Hematopoietic multipotent progenitor cell treated with erythropoietin and hydrocortisone succinate and interleukin-3 and kit ligand, for 4 days (in vitro differentiated cells): ENCODE data around the gene PTN.
"Not testable (repeated sequence)": the region's sequence is repeated elsewhere in the genome, so short reads cannot be mapped to it uniquely, and the experiment has no call there.

Experiments
- DNase-seq: peaks from one replicate; pipeline ENCODE4 v3.0.0-alpha.2; 2015

The PTN gene

DNA sequence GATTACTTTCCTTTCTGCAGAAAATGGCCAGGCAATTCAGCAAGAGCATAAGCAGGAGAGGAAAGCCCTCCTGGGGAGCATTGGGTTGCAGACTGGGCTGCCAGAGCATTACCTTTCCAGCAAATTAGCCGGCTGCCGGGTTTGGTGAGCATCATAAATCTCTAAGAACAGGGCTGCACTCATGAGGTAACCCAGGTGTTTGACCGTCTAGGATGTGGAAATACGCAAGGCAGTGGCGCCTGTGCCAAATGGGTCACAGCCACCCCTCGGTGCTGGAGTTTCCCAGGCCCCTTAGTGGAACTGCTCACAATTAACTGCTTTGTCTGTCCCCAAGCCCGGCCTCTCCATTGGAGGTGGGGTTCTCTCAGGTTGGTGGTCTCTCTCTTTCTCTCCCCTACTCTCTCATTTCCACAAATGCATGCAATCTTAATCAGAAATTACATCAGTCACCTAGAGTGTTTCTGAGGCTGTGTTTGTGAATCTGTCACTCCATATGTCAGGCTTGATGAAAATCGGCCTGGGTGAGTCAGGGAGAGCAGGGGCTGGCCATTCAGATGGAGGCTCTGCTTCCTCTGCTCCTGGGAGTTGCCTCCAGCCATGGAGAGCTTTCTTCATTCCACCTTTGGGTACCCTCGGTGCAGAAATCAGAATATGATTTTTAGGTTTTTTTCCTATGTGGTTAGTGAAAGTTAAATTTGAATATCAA is 26.7 kb downstream of the PTN start:
- no peak for DNase-seq

DNA sequence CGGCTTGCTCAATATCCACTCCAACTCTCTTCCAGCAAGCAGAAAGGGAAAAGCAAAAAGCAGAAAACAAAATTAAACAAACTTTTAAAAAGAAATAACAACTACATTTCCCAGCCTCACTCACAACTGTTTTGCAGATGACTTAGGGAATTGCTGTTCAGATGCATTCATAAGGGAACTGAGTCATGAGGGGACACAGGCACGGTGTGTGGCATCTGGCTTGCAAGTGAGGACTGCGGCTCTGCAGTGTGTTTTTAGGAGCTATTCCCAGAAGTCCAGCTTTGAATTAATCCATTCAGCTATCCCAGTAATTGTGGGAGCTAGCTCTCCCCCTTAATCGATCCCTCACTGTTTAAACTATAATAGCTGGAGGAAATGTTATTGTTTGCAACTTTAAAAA is 30.3 kb downstream of the PTN start:
- DNase-seq = no peak

DNA sequence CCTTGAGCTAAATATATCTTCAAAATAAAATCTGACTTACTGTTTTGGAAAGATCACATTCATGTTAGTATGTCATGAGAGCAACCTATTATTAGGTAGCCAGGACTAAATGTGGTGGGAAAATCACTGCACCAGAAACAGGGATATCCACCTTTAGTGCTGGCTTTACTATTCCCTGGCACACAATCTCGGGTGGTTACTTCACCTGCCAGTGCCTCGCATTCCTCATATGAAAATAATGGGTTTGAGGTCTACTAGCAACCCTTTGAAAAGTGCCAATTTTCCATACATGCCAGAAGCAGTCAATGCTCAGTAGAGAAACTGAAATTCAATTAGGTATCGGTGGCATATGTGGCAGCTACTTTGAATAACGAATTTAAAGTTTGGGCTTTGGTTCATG is 36.8 kb downstream of the PTN start:
- DNase-seq = no peak

DNA sequence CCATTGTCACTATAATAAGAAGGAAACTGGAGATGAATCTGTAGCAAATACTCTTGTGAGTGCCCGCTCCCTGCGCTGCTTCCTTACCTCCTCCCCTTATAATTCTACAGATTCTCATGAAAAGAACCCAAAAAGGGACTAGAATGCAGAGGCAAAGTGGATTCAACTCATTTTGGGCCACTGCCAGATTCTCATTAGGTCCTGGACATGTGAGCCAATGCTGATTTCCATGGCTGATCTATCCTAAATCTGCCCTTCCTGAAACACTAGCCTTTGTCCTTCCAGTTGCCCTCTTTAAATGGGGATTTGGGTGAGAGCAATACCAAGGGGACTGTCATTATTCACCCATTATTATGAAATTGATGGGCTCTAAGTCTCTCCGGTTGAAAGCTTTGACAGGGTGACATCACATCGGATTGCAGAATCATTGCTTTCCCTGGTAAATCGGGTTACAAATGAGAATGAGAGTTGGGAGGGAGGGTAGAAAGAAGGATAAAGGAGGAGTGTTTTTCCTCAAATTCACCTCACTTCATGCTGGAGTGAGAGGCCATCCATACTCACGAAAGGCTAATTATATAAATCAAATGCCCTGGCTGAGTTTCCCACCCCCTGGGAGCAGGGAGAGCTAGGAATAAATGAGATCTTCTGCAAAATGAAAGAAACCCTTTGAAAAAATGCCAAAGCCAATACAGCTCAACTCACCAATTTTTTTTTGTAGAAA is 37.5 kb downstream of the PTN start:
- DNase-seq = no peak

DNA sequence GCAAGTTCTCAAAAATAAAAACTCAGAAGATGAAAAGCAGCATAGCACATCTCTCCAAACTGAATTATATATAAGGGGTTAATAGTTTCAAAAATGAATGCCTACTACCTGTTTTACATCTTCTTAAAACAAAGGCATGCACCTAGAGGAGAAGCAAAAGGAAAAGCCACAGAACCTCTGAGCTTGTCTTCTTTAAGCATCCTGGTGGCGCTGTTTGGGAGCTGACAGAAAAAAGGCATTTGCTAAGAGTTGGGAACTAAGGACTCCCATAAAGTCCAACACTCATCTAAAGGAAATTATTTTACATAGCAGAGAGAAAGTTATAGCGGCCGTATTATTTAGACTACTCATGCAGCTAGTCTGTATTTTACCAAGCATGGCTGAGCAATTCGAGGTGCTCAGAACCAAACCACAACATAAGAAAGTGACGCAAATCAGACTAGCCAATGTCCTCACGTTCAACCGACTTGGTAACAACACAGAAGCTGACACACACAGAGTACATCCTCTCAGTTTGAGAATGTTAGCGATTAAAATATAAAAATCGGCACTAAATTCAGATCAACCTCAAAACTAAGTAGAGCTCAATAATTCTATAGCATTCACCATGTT is 38.8 kb downstream of the PTN start:
- no peak for DNase-seq

DNA sequence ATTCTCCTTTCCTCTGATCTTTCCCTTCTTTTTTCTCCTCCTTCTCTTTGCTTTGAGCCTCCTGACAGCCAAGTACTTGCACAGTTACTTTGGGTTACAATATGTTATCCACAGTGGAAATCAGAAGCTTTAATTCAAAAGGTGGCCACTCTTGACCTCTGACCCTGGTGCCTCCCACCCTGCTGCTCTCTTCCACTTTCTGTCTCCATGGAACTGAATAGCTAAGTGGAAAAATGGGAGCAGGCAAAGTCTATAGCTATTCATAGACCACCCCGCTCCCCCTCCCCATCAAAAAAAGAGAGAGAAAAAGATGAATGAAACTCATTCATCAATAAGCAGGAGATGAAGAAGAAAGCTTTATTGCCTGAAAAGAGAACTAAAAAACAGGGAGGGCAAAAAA is 39.4 kb downstream of the PTN start:
- no peak for DNase-seq

DNA sequence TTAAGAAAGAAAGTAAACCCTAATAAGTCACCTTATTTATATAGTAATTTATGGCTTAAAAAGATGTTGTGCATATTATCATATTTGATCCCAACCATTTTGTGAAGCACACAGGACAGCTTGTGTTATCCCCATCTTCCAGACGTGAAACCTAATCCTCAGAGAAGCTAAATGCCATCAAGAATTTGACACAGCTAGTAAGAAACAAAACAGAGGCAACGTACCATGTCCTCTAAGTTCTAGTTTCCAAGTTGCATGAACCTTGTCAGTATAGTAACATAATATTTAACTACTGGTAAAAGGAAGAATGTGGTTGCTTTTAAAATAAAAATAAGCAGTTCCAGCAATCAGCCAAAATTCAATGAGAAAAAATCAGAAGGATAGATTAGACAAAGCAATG is 41.5 kb downstream of the PTN start:
- no peak for DNase-seq

DNA sequence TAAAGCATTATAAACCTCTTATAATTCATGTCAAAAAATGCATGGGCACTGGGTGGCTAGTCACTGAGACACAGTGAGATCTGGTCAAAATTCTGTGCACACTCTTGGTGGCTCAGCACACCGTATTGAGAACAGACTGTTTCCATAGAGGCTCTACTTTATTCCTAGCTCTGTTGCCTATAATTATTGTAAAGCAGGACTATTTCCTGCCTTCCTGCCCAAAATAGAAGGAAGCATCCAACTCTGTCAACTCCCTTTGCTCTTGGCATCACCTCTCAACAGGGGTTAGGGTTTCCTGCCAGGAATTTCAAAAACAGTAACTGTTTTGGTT is 45.1 kb downstream of the PTN start:
- DNase-seq = no peak

DNA sequence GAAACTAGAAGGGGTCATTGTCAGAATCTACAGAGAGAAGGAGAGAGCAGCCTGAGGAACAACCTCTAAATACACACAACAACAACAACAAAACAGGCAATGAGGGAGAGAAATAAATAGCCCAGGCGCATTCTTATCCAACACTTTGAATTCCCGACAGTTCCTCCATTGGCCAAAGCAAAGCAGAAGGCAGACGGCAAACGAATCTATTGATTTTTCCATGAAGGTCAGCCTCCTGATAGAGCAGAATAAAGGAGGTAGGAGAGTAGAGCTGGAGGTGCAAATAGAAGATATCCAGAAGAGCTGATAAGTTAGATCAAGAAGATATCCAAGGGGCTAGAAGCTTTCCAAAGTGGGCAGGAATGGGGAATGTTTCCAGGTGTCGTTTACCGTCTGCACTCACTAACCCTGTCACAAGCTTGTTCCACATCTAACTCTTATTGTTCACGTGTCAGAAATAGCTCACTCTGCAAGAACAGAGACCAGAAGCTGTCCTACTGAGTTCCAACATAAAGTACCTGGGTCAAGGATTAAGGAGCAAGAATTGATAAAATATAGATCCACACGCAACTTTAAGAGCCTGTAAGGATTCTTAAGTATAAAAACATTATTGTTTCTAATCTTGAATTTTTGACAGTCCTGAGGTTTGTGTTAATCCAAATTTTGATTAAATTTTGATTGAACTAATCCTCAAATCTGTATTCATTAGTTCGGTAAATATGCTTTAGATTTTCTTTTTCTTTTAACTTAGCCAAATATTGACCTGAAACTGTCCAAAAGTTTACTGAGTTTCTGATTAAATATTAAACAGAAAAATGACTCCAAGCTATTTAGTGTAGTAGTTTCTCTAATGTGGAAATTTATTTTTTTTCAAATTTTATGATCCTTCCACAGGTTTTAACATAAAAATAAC is 45.7 kb downstream of the PTN start:
- no peak for DNase-seq

DNA sequence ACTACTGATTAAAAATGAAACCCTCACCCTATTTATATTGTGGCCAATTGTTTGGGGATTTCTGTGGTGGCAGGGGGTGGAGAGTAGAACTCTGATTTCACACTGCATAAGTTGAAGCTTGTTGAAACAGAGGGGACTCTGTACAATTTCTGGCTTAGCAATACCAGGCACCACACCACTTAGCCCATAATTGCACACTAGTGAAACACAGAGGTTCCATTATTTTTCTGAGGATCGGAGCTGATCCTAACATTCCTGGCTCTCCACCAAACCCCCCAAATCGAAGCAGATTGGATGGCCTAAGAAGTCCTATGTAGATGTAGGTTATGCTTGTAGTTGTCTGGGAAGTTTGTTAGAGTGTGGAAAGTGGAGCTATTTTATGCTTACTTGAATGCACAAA is 47.0 kb downstream of the PTN start:
- no peak for DNase-seq

DNA sequence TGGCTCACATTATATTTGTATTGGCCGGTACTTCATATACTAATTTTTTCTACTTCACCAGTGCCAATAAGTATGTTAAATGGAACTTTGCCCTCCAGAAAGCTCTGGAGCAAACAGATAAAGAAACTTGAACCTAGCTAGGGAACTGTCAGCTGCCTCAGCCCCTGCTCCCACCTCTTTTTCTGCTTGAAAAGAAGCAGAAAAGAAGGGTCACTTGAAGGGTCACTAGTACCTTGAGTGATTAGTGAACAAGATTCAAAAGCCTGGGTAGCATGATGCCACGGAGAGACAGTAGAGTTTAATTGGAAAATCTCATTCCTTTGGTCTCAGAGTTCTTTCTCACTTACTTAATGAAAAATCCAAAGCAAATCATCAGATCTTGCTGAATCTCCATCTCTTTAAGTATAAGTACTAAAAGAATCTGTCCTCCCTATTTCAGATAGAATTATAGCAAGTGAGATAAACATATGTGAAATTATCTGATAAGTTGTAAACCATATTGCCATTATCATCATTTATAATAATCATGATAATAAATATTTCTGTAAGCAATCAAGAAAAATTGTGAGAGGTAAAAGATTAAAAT is 47.7 kb downstream of the PTN start:
- no peak for DNase-seq

DNA sequence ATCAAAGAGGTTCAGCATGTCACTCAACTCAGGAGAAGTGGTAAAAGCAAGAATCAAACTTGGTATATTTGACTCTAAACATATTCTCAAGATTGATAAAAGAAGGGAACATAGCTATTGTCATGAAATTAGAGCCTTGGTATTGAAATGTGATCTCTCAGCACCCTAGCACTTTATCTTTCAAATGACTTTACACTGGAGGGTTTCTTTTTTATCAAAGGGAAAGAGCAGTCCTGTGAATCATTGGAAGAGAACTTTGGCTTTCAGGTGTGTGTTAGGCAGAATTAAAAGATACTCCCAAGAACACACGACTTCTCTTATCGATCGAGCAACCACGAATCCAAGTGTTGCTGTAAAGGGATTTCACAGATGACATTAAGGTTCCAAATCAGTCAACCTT is 54.4 kb downstream of the PTN start:
- DNase-seq = no peak

DNA sequence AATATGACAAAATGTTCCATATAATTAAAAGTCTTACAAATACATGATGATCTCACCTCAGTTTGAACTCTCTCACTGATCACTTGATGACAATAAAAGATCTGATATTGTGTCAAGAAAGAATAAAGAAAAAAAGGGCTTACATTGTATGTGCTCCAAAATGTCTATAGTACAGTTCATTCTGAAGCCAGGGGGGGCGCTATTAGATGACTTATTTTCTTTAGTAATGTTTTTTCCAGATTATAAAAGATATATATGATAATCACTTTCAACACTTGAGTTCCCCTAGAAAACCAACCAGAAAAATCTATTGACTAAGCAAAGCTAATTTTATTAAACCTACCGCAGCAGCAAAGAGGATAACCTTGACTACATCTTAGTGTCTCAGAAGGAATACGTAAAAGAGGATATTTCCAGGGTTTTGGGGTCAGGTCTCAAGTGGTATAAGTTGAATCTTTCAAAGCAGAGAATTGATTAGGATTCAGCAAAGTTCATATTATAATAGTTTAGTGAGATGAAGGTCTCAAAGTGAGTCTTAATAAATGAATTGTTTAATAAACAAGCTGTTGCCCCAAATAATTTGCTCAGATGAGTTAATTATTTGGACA is 55.8 kb downstream of the PTN start:
- peak; percentile 10 for DNase-seq

DNA sequence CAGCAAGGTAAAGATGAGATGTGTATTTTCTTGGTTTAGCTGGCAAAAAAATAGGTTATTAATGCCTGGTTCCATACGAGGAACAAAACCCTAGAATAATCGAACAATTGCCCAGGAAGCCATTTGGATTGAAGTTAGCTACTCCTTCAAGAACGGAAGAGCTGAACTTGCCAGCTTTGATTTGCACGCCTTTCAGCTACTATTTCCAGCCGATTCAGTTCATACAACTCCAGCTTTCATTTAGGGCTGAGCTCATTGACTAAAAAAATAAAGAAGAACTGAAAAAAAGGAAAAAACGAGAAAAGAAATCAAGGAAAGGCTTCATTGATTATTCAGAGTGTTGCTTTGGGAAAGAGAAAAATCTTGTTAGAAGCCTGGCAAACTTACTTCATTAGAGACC is 60.4 kb downstream of the PTN start:
- DNase-seq = no peak

DNA sequence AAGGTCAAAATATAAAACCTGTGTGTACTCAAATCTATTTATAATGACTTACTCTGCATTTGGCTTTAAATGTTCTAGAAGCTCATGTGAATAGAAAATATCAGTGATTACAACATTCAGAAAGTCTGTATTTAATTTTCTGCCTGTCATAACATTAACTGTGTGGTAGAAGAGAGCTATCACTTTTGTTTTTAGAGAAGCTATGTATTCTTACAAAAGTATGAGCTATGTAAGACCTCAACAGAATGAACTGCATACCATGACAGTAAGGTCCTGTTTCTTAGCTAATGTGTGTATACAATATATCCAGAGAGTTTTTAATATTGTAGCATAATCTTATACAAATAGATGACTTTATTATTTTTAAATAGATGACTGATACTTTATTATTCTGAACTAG is 61.5 kb downstream of the PTN start:
- no peak for DNase-seq

DNA sequence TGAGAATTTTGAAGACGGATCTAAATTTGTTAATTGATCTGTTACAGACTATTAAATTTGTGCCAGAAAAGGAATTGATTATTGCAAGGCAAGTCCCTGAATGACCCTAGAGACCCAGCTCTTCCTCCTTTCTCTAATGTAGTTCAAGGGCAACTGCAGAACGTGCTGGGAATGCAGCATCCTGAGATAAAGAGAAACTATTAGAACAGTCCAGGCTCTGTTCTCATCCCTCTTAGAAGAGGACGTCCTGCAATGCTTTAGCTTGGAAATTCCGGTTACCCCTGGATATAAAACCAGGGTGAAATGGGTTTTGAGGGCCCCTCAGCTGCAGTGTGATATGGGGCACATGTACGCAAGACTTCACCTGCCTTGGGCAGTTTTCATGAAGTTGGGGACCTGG is 67.3 kb downstream of the PTN start:
- no peak for DNase-seq

DNA sequence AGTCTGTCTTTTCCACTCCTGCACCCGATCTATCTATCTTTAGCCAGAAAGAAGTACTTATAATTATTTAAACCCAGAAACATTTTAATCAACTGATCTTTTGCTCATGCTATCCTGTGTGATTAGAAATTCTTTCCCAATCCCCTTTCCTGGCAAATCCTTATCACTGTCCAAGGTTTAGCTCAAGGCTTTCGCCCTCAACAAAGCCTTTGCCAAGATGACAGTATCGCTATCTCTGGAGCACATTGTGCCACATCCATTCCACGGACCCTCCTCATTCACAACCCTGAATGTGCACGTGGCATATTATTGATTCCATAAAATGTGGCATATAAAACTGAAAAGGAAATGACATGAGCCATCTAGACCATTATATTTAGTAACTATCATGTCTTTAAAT is 71.3 kb downstream of the PTN start:
- no peak for DNase-seq

DNA sequence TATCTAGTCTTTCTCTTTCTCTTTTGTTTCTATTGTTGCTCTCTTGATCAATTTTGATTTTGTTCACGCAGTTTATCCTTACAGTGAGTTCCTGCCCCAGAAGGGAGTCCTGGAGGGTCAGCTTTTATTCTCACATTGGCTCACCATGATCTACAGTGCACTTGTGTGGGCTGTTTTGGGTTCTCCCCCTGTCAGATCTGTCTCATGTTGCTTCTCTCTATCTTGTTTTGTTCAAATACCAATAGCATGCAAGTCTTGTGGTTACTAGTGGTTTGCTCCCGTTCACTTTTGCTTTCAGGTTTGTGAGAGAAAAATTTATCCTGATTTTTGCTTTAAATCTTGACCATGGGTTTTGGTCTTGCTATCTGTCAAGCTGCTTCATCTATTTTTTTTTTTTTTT is 74.3 kb downstream of the PTN start:
- DNase-seq = no peak

DNA sequence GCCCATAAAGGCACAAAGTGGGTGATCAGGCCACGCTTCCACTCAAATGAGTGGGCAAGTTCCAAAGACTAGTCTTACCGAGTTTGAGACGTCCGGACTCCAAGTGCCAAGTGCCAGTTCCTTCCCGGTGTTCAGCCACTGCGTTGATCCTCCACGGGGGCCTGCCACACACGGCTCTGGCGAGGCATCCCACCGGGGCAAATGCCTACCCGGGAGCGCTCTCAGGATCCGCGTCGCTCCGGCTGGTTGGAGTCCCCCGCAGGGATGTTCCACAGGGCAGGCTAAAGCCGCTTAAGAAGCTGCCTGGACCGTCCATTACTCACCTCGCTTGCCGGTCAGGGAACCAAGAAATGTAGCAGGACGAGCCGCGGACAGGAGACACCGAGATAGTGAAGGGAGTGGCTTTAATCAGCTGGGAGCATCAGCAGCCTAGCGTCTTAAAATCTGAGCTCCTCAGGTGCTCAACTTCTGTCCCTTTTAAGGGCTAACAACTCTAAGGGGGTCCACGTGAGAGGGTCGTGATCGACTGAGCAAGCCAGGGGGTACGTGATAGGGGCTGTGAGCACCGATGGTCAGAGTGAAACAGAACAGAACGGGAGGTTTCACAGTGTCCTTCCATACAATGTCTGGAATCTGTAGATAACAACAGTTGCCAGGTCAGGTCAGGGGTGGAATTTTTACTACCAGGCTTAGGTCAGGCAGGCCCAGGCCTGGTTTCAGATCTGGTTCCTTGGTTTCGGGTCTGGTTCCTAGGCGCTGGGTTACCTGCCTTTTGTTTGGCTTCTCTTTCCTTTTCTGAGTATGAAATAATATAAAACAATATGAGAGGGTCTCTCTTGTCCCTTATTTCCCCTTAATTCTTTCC is 75.3 kb downstream of the PTN start:
- DNase-seq = not testable (repeated sequence)

DNA sequence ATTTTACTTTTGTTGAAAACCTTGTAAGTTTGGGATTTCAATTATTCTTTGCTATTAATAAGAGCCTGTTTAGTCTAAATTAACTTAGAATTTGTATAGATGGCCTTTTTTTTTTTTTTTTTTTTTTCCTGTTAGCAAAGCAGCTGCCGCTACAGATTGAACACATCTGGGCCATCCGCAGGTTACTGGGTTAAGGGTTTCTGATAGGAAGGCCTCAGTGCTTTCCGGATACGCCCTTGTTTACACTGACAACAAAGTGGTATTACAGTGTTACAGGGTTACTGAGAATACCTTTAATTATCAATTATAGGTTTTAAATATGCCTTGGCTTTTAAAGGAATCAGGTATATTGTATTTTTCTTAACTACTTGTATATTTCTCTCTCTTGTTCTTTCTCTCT is 76.8 kb downstream of the PTN start:
- DNase-seq = no peak

DNA sequence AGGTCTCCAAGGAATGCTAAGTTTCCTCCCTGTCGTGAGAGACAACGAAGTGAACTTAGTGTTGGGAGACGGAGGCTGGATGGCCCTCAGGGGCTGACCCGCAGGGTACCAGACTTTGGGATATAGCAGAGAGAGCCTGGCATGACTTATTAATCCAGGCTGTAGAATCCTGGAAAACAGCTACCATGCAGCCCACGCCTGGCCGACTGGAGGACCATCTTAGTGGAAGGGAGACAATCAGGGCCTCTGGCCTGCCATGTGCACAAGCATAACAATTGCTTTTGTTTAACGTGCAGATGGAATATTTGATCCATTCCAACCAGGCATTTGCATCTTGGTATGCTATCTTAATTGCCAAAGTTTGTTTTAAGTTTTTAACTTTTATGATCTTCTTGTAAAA is 78.1 kb downstream of the PTN start:
- not testable (repeated sequence) for DNase-seq

DNA sequence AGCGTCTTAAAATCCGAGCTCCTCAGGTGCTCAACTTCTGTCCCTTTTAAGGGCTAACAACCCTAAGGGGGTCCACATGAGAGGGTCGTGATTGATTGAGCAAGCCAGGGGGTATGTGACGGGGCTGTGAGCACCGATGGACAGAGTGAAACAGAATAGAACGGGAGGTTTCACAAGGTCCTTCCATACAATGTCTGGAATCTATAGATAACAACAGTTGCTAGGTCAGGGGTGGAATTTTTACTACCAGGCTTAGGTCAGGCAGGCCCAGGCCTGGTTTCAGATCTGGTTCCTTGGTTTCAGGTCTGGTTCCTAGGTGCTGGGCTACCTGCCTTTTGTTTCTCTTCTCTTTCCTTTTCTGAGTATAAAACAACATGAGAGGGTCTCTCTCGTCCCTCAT is 80.9 kb downstream of the PTN start:
- DNase-seq = no peak
